8988T (cell line): ENCODE data around the gene PSMB7.

Experiments used
- DNase-seq: peaks from one replicate; pipeline ENCODE4 v3.0.0; 2011

PSMB7 gene

GRCh38 chr9:124355941-124356744, 59.1 kb downstream of the PSMB7 start:
- DNase-seq, result no peak

DNA sequence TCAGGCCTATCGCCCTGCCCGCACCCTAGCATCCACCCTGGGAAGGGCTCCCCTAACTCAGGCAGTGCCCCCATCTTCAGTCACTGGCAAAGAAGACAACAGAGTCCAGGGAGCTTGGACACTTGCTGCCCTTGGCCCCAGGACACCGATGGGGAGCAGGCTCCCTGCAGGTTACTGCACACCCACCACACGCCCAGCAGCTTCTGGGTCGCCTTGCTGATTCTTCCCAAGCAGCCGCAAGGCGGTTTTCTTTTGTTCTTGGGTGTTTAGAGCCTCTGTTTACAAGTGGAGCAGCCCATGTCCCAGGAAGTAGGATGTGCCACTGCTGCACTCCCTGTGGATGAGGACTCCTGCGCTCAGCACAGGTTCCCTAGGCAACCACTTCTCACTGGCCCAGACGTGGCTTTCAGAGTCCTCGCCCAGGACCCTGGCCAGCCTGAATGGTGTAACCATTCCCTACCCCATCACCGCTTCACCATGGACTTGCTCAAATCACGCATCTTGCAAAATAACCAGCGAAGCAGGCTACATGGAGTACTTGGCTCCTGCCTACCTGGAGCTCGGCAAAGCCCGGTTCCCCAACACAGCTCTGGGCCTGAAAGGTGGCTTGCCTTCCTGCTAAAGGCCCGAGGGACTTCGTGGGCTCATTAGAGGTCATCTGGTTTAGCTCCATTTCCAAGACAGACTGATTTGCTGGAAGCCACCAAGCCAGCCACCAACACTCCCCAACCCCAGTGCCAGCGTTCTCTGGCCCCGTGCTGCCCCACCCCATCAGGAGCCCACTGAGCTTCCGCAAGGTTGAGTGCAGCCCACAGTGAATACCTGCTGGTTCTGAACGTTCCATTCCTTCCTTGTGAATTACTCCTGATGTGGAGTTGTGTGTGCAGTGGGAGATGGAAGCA, 60.0 kb downstream of the PSMB7 start:
- no peak for DNase-seq

GRCh38 chr9:124354346-124355038, 60.8 kb downstream of the PSMB7 start:
- DNase-seq, result no peak

DNA sequence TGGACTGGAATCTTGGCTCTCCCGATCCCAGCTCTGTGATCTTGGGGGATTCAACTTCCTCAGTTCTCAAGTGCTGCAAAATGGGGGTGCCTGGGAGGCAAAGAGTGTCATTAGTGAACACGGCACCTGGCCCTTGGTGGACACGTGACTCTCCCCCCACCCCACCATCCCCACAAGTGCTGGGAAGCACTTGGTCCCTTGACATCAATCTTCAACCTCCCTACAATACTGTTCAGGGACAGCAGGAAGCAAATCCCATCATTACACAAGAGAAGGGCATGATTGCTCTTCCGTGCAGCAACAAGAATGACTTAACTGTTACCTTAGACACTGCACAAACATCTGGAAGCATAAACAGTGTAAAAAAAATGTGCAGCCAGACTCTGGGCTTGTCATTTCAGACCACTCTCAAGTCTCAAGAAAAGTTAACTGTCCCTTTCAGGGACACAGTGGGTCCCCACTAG, 61.4 kb downstream of the PSMB7 start:
- DNase-seq, result no peak

GRCh38 chr9:124353166-124353768, 62.0 kb downstream of the PSMB7 start:
- no peak for DNase-seq

DNA sequence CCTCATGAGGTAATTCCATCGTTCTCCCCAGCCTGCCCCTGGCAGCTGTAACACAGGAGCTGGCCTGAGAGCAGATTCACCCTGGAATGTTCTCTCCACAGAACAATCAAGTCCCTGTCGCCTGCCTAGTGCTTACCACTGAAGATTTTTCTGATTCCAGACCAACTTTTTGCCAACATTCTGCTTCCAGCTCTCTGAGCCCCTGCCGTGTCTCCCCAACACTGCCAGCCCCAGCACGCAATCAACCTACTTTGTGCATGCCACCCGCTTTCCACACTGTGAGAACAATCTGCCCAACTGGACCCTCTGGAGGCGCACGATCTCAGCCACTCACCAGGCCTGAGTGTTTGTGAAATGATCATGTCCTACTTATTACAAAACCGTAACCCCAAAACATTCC, 62.6 kb downstream of the PSMB7 start:
- no peak for DNase-seq

GRCh38 chr9:124351672-124352468, 63.4 kb downstream of the PSMB7 start:
- DNase-seq, result no peak

DNA sequence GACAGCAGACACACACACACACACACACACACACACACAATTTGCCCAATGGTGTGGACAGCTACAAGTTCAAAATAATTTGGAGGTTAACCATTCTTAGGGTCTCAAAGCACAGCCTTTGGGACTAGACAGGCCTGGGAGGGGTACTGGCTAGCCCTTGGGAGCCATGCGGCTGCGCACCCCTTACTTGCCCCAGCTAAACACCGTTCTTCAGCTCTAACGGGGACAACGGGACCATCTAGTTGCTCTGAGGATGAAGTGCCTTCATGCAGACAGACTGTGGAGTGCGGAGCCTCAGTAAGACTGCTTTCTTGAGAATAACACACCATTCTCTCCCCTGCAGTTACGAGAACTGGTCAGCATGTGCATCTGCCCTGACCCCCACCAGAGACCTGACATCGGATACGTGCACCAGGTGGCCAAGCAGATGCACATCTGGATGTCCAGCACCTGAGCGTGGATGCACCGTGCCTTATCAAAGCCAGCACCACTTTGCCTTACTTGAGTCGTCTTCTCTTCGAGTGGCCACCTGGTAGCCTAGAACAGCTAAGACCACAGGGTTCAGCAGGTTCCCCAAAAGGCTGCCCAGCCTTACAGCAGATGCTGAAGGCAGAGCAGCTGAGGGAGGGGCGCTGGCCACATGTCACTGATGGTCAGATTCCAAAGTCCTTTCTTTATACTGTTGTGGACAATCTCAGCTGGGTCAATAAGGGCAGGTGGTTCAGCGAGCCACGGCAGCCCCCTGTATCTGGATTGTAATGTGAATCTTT, 64.6 kb downstream of the PSMB7 start:
- DNase-seq, result no peak

GRCh38 chr9:124349675-124350493, 65.4 kb downstream of the PSMB7 start:
- no peak for DNase-seq

DNA sequence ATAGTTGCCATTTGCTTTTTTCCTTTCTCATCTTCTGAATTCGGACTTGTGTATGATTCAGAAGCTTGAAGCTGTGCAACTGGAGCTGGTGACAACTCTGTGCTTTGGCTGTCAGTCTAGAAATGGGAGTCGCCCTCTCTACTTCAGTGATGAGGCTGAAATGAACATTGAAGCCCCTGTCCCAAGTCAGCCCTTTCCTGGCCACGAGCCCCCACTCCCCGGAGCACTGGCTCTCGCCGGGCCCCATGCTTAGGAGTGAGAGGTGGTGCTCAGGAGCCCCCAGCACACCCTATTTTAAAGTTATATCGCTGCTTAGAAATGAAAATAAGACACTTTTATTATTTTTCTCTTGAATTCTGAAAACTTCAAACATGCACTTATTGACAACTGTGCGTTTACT, 66.0 kb downstream of the PSMB7 start:
- DNase-seq, result no peak

- no peak for DNase-seq
Measured at GRCh38 chr9:124348831-124349230, 66.4 kb downstream of the PSMB7 start.

- DNase-seq, result no peak
Measured at GRCh38 chr9:124348363-124348762, 66.9 kb downstream of the PSMB7 start.

DNA sequence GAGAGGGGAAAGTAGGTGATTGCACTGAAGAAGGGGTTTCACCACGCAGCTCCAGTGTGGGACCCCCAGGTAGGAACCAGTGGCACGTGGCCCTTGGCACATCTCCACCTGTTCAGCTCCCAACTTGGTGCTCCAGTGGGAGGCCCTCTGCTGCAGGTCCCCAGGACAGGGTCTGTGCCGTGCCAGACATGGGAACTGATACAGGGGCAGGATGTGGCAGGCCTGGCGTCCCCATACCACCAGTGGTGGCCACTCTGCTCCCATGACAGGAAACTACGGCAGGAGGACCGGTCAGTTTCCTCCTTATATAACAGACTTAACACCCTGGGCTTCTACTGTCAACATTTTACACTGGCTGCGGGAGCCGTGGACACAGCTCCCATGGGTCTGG, 67.3 kb downstream of the PSMB7 start:
- DNase-seq, result no peak

DNA sequence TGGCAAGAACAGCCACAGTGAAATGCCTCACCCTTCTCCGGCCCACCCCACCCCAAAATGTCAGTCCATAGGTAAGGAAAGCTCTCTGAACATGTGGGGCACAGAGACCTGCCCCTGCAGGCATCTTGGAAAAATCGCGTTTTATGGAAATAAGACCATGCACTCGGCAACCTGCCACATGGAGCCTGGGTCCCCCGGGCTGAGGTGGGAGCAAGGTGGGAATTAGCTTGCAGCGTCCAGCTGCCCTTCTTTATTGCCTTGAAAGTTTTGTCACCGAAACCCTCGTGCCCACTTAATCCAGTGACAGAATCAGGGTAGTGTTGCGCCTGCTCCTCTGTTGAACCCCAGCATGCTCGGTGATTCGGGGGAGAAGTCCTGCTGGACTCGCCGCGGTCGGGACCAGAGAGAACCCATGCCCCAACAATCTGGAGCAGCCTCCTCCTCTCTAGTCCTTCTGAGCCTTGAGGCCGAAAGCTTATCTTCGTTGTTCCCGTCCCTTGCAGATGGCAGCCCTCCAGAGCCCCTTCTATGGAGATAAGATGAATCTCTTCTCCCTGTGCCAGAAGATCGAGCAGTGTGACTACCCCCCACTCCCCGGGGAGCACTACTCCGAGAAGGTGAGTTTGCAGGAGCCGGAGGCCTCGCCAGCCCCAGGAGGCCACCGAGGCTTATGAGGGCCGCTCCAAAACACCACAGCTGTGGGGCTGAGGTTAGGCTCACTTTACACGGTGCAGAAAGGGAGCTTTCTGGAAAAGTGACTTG, 67.9 kb downstream of the PSMB7 start:
- no peak for DNase-seq

- DNase-seq, result no peak
Measured at GRCh38 chr9:124346347-124347163, 68.7 kb downstream of the PSMB7 start.

DNA sequence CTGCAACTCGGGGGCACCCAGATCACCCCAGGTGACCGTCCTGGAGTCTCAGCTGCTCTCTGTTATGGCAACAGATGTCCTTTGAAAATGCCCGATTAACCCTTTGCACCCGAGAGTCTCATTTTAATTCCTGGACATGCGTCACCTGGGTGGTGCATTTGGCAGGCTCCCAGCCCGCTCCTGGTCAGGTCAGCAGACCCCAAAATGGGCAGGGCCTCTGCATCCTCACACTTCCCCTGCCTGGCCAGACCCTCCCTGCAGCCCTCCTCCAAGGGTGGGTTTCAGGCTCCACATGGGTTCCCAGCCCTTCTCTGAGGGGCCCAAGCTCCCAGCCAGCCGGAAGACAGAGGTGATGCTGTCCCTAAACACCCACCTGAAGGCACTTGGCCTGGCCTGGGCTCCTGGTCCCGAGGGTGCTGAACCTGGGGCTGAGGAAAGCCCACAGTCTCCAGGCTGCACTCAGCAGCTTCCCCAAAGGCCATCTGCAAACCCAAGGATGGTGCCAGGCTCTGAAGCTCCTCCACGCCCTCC, 69.4 kb downstream of the PSMB7 start:
- no peak for DNase-seq

GRCh38 chr9:124345063-124345462, 70.2 kb downstream of the PSMB7 start:
- DNase-seq, result no peak

GRCh38 chr9:124344291-124345050, 70.8 kb downstream of the PSMB7 start:
- DNase-seq, result no peak
